T47D (cell line): Measurements from ENCODE around the gene BICRA.

Experiments used
- DNase-seq, 2 experiments: peaks; one replicate each; pipeline versions ENCODE4 v3.0.0 to v3.0.0-alpha.2; 2011 to 2012; ENCODE audit warnings: low read depth in 1 of 2, low spot score in 1 of 2
- JUND ChIP-seq: IDR thresholded peaks from 2 replicates; pipeline ENCODE4 v1.6.1; 2012; ENCODE audit warnings: low read depth
- in situ Hi-C: cut with HindIII; loops from 2 replicates; pipeline ENCODE4 v1.10.0; 2016; ENCODE audit warnings: low sequenced_read_pairs, low pct_unique_long_range_greater_than_20kb

The BICRA gene

DNA sequence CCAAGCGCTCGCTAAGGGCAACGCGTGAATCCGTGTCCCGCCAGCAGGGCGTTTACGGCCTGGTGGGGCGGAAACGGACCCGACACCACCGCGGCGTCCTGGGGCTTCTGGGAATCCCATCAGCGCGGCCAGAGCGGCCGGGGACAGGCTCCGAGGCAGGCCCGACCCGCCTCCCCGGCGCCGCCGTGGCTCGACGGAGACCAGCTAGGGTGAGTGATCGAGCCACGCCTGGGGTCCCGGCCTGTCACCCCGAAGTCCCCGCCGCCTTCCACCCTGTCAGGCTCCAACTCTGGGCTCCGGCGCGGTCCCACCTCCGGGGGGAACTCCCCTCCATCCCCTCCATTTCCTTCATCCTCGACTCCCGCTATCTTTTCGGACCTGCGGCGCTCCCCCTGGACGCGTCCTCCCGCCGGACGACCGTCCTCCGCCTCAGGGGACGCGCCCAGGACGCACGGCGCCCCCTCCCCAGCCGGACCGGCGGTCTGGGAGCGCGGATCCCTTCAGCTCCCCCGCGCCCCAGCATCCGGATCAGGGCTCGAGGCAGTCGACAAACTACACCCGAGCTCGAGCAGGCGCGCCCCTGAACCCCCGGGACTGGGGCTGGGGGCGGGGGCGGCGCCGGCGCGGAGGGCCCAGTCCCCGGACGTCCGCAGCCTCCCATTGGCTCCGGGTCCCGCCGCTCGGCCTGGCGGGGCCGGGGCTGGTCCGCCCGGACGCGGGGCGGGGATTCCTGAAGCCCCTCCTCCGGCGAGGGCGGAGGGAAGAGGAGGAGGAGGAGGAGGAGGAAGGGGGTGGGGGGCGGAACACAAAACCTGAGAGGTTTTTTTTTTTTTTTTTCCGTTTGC lies 638 bp upstream of the BICRA start:
- no peak for TF ChIP-seq JUND
- in situ Hi-C loops: no loop called here
- DNase-seq: peak; percentile 87 to 94

GRCh38 chr19:47609906-47610894 lies 1.3 kb downstream of the BICRA start:
- peak in 1 of 2 experiments; percentile 30 for DNase-seq
- in situ Hi-C loops: no loop called here
- TF ChIP-seq JUND: no peak

DNA sequence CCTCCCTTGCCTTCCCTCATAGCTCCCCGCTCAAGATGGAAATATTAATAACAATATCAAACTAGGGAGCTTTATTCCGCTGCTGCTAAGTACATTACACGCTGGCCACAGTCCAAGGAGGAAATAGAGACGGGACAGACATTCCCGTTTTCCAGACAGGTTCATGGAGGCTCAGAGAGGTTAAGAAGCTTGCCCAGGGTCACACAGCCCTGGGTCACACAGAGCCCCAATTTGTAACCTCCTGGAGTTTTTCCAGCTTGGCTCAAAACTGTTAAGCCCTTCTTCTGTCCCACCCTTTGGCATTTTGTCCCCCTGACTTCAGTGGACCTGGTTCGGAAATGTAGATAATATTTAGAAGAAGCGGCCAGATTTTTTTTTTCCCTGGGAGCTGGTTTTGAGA lies 2.0 kb downstream of the BICRA start:
- peak in 1 of 2 experiments; percentile 19 for DNase-seq
- in situ Hi-C loops: no loop called here
- TF ChIP-seq JUND: no peak

- DNase-seq: no peak
- in situ Hi-C loops: no loop called here
- no peak for TF ChIP-seq JUND
Measured at GRCh38 chr19:47613165-47614020, 4.5 kb downstream of the BICRA start.

DNA sequence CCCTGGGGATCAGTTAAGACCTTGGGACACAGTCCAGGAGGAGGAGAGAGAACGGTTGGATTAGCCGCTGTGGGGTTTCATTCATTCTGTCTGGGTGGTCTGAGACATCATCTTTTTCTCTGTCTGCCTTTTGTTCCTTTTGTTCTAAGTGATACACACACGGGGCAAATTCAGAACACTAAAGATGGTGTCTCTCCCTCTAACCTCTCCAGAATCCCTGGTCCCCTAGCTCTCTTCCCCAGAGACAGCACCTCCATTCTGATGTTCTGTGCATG lies 5.0 kb downstream of the BICRA start:
- DNase-seq: no peak
- in situ Hi-C loops: no loop called here

DNA sequence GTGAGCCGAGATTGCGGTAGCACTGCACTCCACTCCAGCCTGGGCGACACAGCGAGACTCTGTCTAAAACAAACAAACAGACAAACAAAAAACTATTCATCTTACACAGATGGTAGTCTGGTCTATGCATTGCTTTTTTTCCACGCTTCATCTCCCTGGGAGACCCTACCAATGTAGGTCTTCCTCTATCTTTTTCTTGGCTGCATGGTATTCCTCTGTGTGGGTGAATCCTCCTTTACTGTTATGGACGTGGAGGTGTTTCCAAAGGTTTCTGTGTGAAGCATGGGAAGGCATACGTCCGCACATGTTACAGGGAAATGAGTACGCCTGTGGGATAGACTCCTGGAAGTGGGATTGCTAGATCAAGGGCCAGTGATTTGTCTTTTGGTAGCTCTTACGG lies 5.6 kb downstream of the BICRA start:
- in situ Hi-C loops: no loop called here
- TF ChIP-seq JUND: no peak
- DNase-seq: no peak

More for the DNA sequence above, 5.0 kb downstream of the BICRA start:
- no peak for TF ChIP-seq JUND

- no peak for DNase-seq
- in situ Hi-C loops: no loop called here
- no peak for TF ChIP-seq JUND
Measured at GRCh38 chr19:47615230-47615629, 6.3 kb downstream of the BICRA start.

GRCh38 chr19:47615714-47616113 lies 6.8 kb downstream of the BICRA start:
- TF ChIP-seq JUND: no peak
- in situ Hi-C loops: no loop called here
- DNase-seq: no peak

DNA sequence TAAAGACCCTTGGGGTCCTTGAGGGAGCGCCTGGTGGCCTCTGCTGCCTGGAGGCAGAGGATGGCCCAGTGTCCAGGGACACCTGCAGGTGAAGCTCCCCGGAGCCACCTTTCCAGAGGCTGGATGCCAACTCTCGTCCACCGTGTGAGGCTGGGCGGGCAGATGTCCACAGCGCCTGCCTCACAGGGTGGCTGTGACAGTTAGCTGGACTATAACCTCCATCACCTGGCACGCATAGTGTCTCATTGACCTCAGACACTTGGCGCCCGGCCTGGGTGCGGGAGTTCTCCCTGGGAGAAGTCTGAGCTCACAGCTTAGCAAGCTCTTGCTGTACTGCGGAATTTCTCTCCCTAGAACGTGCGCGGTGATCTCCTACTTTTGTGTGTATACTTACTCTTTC lies 9.8 kb downstream of the BICRA start:
- no peak for DNase-seq
- TF ChIP-seq JUND: no peak
- in situ Hi-C loops: no loop called here

DNA sequence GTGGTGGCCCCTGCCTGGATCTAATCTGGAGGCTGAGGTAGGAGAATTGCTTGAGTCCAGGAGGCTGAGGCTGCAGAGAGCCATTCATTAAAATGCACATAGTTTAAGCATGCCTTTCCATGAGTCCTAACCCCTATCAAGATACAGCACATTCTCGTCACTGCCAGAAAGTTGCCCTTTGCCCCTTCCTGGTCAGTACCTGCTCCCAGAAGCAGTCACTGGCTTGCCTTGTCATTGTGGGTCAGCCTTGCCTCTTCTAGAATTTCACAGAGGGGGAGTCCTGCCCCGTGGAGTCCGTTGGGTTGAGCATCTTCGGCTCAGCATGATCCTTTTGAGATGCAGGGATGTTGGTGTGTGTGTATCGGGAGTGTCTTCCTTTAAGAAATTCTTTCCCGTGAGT lies 10.8 kb downstream of the BICRA start:
- TF ChIP-seq JUND: no peak
- no peak for DNase-seq
- in situ Hi-C loops: no loop called here

GRCh38 chr19:47623151-47623920 lies 14.4 kb downstream of the BICRA start:
- DNase-seq: no peak
- in situ Hi-C loops: no loop called here
- TF ChIP-seq JUND: no peak
